A549 treated with CORT108297 at 1 μM for 4 hours (cell line): ENCODE measurements around the gene ITIH2. TPM values are rescaled to one million over a fixed set of nuclear protein-coding genes. Genes with fewer than 3 reads are reported as not detected.

ENCODE experiments used
- total RNA-seq: library from RNA; stranded (reverse); fragments of 200-300 nt; extraction: Qiagen RNA extraction; gene quantifications from 5 replicates; pipeline ENCODE4 v1.2.3, GENCODE V29; 2022

The ITIH2 gene, protein sequence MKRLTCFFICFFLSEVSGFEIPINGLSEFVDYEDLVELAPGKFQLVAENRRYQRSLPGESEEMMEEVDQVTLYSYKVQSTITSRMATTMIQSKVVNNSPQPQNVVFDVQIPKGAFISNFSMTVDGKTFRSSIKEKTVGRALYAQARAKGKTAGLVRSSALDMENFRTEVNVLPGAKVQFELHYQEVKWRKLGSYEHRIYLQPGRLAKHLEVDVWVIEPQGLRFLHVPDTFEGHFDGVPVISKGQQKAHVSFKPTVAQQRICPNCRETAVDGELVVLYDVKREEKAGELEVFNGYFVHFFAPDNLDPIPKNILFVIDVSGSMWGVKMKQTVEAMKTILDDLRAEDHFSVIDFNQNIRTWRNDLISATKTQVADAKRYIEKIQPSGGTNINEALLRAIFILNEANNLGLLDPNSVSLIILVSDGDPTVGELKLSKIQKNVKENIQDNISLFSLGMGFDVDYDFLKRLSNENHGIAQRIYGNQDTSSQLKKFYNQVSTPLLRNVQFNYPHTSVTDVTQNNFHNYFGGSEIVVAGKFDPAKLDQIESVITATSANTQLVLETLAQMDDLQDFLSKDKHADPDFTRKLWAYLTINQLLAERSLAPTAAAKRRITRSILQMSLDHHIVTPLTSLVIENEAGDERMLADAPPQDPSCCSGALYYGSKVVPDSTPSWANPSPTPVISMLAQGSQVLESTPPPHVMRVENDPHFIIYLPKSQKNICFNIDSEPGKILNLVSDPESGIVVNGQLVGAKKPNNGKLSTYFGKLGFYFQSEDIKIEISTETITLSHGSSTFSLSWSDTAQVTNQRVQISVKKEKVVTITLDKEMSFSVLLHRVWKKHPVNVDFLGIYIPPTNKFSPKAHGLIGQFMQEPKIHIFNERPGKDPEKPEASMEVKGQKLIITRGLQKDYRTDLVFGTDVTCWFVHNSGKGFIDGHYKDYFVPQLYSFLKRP
- total RNA-seq: 0.17 to 0.38 TPM (median 0.29 TPM) in 5 replicates

DNA sequence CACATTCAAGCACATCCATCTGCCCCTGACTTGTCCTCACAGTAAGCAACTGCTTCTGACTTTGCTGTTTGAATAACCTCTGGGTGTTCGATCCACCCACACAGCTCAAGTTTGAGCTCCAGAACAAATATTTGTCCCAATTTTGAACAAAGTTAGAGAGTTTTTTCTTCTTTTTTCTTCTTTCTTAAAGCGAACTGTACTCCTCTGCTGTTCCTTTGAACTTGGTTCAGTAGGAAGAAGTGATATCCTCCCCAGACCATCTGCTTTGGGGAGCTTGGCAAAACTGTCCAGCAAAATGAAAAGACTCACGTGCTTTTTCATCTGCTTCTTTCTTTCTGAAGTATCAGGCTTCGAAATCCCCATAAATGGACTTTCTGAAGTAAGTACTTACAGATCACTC lies at the start of gene ITIH2:
Gene ITIH2, plus strand, starts transcription at position 177 of the 400 bp plus-strand sequence. Its CDS starts 119 bp downstream, at position 296.

DNA sequence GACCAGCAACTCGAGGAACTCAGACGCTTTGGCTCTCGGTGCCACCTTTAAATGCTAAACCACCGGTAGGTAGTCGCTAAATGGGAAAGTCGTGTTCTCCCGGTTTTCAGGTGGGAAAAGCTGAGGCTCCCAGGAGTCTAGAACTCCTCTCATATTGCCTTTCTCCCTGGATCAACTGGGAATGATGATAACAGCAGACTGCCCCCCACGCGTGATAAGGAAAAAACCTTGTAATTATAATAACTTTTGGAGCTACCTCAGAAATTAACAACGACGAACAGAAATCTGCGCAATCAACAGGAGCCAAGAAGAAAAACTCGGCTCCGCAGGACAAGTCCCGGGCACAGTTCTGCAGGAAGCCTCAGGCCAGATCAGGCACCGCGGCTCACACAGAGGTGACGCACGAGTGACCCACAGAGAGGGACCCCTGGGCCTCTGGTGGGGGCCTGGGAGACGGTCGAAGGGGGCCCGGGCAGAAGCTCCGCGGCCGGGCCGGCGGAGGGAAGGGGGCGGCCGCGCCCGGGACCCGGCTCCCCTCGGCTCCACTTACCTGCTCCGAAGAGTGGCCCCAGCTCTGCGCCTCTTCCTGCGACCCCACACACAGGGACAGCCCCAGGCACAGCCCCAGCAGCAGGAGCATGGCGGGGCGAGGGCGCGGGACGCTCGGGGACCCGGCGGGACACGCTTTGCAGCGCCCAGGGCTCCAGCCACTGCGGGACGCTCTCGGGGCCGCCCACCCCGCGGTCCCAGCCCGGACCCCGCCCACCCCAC lies 36.7 kb upstream of the ITIH2 start, which contains the start of gene ITIH5:
Gene ITIH5, minus strand, starts transcription at position 714 of the 771 bp plus-strand sequence. Its CDS starts 74 bp downstream, at position 640.

DNA sequence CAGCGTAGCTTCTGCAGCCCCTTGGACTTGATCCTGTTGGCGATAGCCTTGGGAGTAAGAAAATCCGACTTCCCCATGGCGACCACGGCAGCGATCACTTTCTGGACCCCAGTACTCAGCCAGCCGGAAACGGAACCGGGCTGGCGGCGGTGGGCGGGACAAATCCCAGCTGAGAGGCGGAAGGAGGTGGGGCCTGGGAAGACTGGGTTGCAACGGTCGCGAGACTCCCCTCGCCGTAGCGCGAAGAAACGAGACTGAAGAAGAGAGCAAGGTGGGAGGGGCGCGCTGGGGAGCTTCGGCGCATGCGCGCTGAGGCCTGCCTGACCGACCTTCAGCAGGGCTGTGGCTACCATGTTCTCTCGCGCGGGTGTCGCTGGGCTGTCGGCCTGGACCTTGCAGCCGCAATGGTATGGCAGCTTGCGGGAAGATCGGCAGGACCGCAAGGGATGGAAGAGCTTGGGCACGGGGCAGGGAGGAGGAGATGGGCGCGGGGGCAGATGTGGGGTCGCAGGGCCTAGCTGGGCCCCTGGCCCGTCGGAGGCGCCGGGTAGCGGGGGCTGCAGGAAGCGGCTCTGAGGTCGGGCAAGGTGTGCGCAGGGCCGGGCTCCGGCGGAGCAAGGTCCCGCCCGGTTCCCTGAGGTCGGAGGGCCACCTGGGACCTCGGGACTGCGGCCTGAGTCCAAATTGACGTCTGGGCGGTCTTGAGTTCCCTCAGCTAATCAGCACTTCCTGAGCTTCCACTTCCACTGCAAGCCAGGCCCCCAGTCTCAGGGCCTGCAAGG lies 84.9 kb downstream of the ITIH2 start, which contains the start of the genes ATP5F1C and KIN:
Gene ATP5F1C, plus strand, starts transcription at position 321 of the 782 bp plus-strand sequence. Its CDS starts 31 bp downstream, at position 352.
Gene KIN, minus strand, starts transcription at position 137 of the 782 bp plus-strand sequence. Its CDS starts 60 bp downstream, at position 77.

Other genes with a start within 250 kb of the ITIH2 start
- gene ITIH5, start 36.4 kb upstream of the ITIH2 start, total RNA-seq: 0.06 to 0.16 TPM (median 0.08 TPM) in 5 replicates
- gene KIN, start 84.7 kb downstream of the ITIH2 start, total RNA-seq: 11.6 to 17.8 TPM (median 12.7 TPM) in 5 replicates
- 251 to 328 TPM (median 285 TPM) in 5 replicates for gene ATP5F1C, start 84.9 kb downstream of the ITIH2 start, total RNA-seq
- 7.0 to 9.0 TPM (median 7.8 TPM) in 5 replicates for gene TAF3, start 115.2 kb downstream of the ITIH2 start, total RNA-seq